Brain microvascular endothelial cell (primary cell): Measurements from ENCODE around the gene NUDT4.

Experiments used
- DNase-seq: peaks from one replicate; pipeline ENCODE4 v3.0.0-alpha.2; 2020
- H3K27ac ChIP-seq: fragments of 250-450 bp; sonication (Bioruptor Pico); 2 replicates; pipeline ENCODE4 v1.5.1; 2020; ENCODE audit warnings: mild to moderate bottlenecking, moderate library complexity
- H3K27me3 ChIP-seq: fragments of 250-450 bp; sonication (Bioruptor Pico); replicated peaks from 2 replicates; pipeline ENCODE4 v1.5.1; 2020; ENCODE audit warnings: mild to moderate bottlenecking
- H3K36me3 ChIP-seq: fragments of 250-450 bp; sonication (Bioruptor Pico); replicated peaks from 2 replicates; pipeline ENCODE4 v1.5.1; 2020; ENCODE audit warnings: mild to moderate bottlenecking
- H3K4me3 ChIP-seq: 2 replicates; pipeline ENCODE4 v1.5.1; 2011; ENCODE audit warnings: low read depth, mild to moderate bottlenecking, control low read depth, low read length, moderate library complexity
- in situ Hi-C: cut with HindIII; loops from 2 replicates; pipeline ENCODE4 v1.10.0; 2017; ENCODE audit warnings: low sequenced_read_pairs, low pct_ligation_motif_present
- TF ChIP-seq, protein P1 (sequence below): IDR thresholded peaks from 2 replicates; pipeline ENCODE4 v1.5.1; 2011; ENCODE audit warnings: low read depth, mild to moderate bottlenecking, moderate library complexity, low read length, control low read depth, inconsistent platforms; ENCODE audit errors: missing control alignments

The NUDT4 gene

DNA sequence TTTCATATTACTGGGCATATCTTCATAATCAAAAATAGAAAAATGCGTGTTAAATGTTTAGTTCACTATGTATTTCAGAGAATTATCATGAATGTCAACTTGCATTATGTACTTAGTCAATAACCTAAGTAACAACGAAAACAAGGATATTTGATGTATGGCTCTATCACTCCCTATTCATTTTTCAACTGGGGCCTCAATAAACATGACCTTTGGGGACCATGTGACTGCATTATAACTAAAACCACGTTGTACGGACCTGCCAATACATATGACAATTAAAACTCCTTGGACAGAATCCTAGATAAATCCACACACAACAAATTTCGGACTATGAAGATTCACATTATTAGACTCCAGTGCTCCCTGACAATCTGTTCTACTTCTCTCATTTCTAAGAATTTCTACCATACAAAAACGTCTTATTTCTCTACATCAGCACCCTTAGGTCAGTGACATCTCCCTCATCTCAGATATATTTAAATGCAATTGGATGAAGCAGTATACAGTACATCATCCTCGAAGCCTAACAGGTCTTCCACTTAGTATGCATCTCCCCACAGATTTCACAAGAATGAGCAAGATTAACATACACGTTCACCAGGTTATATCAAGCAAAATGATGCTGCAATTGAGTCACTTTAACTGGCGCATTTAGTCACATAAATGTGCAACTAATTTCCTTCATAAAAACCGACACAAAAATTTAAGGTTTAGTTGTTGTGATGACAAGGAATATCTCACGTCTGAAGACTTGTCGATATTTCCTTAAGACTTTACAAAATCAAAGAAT is 62.5 kb downstream of the NUDT4 start:
- Histone ChIP-seq H3K36me3 (peaks cover 5% of the 10 kb centered on the region), H3K27me3 (no peaks in the 10 kb centered on the region), H3K4me3 (peak overlapping the region; percentile 79), H3K27ac (peak overlapping the region; percentile 89)
- in situ Hi-C loops: no loop called here
- no peak for DNase-seq
- TF ChIP-seq, protein P1, sequence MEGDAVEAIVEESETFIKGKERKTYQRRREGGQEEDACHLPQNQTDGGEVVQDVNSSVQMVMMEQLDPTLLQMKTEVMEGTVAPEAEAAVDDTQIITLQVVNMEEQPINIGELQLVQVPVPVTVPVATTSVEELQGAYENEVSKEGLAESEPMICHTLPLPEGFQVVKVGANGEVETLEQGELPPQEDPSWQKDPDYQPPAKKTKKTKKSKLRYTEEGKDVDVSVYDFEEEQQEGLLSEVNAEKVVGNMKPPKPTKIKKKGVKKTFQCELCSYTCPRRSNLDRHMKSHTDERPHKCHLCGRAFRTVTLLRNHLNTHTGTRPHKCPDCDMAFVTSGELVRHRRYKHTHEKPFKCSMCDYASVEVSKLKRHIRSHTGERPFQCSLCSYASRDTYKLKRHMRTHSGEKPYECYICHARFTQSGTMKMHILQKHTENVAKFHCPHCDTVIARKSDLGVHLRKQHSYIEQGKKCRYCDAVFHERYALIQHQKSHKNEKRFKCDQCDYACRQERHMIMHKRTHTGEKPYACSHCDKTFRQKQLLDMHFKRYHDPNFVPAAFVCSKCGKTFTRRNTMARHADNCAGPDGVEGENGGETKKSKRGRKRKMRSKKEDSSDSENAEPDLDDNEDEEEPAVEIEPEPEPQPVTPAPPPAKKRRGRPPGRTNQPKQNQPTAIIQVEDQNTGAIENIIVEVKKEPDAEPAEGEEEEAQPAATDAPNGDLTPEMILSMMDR: no peak

DNA sequence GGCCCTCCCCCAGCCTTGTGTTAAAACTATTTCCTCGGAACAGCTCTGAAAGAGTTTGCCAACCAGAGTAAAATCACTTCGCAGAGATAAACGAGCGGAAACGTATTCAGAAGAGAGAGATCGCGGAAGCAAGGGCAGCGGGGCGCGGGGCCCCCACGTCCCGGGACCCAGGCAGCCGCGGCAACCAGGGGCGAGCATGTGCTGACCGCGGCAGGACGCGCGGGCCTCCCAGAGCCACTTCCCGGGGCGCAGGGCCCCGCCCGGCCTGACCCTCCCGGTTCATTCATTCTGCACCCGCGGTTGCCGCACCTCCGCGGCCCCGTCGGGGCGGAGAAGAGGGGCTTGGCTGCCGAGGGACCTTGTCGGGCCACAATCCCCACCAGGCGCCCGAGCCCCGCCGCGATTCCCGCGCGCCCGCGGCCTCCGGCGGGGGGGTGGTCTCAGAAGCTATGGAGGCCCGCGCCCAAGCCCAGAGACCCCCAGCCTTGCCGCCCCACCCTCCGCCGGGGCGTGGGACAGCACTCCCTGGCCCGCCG is 63.4 kb downstream of the NUDT4 start:
- peak overlapping the region; percentile 79 for H3K4me3 ChIP-seq
- in situ Hi-C loops: no loop called here
- TF ChIP-seq, protein P1: no peak
- H3K27ac ChIP-seq: peak overlapping the region; percentile 89
- H3K27me3 ChIP-seq: no peaks in the 10 kb centered on the region
- DNase-seq: no peak
- peaks cover 5% of the 10 kb centered on the region for H3K36me3 ChIP-seq

DNA sequence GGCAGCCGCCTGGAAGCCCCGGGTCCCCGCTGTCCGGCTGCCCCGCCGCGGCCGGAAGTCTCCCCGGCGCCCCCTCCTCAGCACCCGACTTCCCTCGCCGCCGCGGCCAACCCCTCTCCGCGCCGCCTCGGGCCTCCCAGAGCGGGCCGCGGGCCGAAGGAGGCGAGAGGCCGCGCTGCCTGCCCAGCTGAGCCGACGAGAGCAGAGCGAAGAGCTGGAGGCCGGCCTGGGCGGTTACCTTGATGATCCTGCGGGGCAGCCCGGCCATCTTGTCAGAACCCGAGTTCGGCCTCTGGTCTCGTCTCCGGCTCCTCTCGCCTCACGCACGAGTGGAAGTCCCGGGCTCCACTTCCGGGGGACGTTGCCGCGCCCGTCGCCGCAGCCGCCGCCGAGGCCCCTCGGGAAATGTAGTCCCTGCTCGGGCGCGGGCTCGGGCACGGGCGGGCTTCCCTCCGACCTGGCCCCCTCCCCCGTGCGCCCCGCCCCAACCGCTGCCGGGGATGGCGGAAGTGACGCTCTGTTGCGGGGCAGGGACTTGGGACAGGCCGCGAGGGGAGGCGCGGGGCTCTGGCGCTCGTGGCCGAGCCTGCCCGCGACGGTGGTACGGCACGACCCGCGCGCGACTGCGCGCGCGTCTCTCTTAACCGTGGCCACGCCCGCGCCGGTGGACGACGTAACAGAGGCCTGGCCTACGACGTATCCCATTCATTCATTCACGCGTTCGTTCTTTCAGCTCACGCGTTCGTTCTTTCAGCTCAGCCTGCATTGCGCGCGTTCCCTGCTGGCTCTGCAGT is 64.1 kb downstream of the NUDT4 start, which contains the start of gene UBE2N:
UBE2N (minus strand) TSS at position 331 of the 794 bp plus-strand sequence; CDS start at position 268, 63 bp downstream.
- in situ Hi-C loops: no loop called here
- peak; percentile 91 for DNase-seq
- Histone ChIP-seq H3K4me3 (peak within 1 kb of the TSS; percentile 79), H3K36me3 (peaks cover 5% of the 10 kb centered on the region), H3K27ac (peak within 1 kb of the TSS; percentile 89), H3K27me3 (no peaks in the 10 kb centered on the region)
- TF ChIP-seq, protein P1: no peak

DNA sequence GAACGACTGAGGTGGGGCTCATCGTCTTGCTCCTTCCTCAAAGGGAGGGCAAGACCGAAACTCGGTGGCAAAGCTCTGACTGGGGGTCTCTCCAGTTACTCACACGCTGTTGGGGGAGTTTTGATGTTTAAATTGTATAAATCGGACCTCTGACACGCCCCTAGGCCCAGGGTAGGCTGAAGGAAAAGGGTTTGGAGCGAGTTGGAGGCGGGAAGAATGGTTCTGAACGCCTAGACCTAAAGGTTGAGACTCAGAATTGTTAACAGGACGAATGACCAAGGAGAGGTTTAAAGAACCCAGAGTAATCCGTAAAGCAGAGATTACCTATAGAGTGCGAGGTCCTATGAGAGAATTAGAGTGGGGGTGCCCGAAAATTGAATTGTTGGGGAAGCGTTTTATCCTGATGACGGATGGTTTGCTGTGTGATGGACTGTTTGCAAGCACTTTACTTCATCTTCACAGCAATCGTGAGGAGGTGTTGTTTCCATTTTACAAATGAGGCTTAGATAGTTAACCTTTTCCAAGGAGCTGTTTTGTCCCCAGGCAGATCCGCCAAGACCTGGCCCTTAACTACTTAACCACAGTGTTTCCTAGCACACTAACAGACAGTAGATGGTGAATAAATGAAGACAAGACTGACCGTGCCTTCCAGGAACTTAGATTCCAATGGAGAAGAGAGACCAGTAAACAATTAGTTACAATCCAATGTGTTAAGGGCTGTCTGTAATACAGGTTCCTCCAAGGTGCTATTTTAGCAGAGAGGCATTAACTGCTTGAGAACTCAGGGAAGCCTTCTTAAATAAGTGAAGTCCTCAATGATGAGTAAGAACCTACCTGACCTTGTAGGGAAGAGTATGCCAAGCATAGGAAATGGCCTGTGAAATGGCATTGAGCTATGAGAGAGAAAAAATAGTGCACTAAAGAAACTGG is 65.0 kb downstream of the NUDT4 start:
- H3K36me3 ChIP-seq: peaks cover 5% of the 10 kb centered on the region
- TF ChIP-seq, protein P1: peak; percentile 18
- DNase-seq: no peak
- peak overlapping the region; percentile 89 for H3K27ac ChIP-seq
- H3K4me3 ChIP-seq: peak overlapping the region; percentile 79
- no peaks in the 10 kb centered on the region for H3K27me3 ChIP-seq
- in situ Hi-C loops: no loop called here

DNA sequence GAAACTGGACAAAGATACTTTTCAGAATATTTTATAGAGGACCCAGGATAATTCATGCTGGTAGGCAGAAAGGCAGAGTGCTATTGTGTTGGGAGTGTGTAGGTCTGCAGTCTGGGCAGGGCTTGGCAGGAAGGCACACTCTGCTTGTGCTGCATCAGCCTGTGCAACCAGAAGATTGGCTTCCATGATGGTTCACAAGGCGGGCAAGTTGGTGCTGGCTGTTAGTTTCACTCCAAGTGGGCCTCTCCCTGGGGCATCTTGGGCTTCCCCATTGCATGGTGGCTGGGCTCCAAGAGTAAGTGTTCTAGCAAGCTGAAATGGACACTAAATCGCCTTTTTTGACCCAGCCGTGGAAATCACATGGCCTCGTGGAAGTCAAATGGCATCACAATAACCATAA is 65.9 kb downstream of the NUDT4 start:
- TF ChIP-seq, protein P1: no peak
- in situ Hi-C loops: no loop called here
- H3K27me3 ChIP-seq: no peaks in the 10 kb centered on the region
- DNase-seq: no peak
- H3K27ac ChIP-seq: no peak overlapping the region
- H3K36me3 ChIP-seq: peaks cover 5% of the 10 kb centered on the region
- no peak overlapping the region for H3K4me3 ChIP-seq
